GM19099 (cell line): ENCODE data around the gene BRCA2.

Source experiments
- POLR2A ChIP-seq: IDR thresholded peaks from 3 replicates; pipeline ENCODE4 v1.6.1; 2011; ENCODE audit warnings: low read depth; ENCODE audit not compliant: insufficient read length; ENCODE audit errors: extremely low read depth

BRCA2 gene

DNA sequence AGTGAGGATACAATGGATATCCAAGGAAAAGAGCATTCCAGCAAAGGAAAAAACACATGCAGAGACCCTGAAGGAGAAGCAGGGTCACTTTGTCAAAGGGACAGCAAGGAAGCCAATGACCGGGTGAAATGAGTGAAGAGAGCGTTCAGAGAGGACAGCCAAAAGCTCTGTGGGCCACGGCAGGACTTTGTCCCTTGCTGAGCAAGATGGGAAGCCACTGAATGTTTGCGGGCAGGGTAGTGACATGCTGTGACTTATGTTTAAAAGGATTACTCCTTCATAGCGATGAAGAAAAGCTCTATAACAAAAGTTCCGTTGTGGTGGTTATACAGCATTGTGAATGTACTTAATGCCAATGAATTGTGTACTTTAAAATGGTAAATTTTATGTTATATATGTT, 16.6 kb upstream of the BRCA2 start:
- no peak for TF ChIP-seq POLR2A

- TF ChIP-seq POLR2A = no peak
Measured at GRCh38 chr13:32299893-32300292, 15.4 kb upstream of the BRCA2 start.

GRCh38 chr13:32300406-32300805, 14.9 kb upstream of the BRCA2 start:
- no peak for TF ChIP-seq POLR2A

- no peak for TF ChIP-seq POLR2A
Measured at GRCh38 chr13:32300920-32301319, 14.4 kb upstream of the BRCA2 start.

- no peak for TF ChIP-seq POLR2A
Measured at GRCh38 chr13:32302461-32302860, 12.8 kb upstream of the BRCA2 start.

- TF ChIP-seq POLR2A = no peak
Measured at GRCh38 chr13:32305646-32306045, 9.7 kb upstream of the BRCA2 start.

DNA sequence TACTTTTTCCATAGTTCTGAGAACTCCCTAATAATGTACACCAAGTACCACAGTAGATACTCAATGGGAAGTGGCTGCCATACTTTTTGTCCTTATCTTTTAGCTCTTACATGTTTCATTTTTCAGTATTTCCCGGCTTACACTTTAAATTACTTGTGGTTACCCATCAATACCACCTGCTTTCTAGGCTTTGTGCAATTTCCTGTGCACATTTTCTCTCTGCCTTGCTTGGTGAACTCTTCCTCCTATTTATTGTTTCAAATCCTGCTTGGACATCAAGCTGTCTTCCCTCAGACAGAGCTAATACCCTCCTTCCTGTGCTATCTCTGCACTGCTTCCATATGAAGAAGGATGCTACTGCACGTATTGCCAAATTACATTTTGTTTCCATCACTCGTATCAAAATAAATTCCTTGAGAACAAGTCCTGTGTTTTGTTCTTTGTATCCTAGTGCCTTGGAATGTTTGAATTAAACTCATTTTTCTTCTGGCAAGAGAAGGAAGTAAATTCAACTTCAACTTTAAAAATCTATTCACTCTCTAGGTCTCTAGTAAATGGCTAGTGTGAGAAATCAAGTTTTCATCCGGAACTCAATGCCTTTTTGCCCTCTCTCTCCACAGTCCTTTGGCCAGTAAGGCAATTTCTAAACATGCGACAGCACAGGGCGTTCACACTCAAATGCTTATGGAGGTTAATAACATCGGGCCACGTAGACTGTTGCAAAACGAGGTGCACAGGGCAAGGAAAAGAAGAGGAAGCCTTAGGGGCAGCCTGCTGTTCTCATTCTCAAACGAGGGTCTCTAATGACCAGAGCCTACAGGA, 5.8 kb upstream of the BRCA2 start:
- TF ChIP-seq POLR2A = no peak

- no peak for TF ChIP-seq POLR2A
Measured at GRCh38 chr13:32310134-32310706, 5.1 kb upstream of the BRCA2 start.

GRCh38 chr13:32311188-32311897, 4.0 kb upstream of the BRCA2 start:
- TF ChIP-seq POLR2A = no peak

DNA sequence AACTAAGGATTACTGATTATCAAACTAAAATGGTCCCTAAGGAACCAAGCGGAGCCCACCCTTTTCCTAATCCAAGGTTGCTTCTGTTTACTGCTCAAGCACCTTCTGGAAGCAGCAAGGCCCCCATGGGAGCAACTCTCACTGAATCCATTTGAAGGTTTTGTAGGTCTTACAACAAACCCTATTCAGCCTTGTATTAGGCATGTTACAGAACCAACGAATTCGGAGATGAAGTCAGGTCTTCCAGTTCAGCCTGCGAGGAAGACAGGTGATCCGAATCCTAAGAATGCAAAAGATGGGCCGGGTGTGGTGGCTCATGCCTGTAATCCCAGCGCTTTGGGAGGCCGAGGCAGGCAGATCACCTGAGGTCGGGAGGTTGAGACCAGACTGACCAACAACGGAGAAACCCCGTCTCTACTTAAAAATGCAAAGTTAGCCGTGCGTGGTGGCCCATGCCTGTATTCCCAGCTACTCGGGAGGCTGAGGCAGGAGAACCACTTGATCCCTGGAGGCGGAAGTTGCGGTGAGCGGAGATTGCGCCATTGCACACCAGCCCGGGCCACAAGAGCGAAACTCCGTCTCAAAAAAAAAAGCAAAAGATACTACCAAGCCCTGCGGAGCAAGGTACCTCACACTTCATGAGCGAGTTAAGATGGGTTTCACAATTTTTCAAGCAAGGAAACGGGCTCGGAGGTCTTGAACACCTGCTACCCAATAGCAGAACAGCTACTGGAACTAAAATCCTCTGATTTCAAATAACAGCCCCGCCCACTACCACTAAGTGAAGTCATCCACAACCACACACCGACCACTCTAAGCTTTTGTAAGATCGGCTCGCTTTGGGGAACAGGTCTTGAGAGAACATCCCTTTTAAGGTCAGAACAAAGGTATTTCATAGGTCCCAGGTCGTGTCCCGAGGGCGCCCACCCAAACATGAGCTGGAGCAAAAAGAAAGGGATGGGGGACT, 754 bp upstream of the BRCA2 start:
- no peak for TF ChIP-seq POLR2A

- TF ChIP-seq POLR2A = no peak
Measured at GRCh38 chr13:32316028-32316339, 676 bp downstream of the BRCA2 start.

DNA sequence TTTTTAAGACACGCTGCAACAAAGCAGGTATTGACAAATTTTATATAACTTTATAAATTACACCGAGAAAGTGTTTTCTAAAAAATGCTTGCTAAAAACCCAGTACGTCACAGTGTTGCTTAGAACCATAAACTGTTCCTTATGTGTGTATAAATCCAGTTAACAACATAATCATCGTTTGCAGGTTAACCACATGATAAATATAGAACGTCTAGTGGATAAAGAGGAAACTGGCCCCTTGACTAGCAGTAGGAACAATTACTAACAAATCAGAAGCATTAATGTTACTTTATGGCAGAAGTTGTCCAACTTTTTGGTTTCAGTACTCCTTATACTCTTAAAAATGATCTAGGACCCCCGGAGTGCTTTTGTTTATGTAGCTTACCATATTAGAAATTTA, 1.2 kb downstream of the BRCA2 start:
- no peak for TF ChIP-seq POLR2A

DNA sequence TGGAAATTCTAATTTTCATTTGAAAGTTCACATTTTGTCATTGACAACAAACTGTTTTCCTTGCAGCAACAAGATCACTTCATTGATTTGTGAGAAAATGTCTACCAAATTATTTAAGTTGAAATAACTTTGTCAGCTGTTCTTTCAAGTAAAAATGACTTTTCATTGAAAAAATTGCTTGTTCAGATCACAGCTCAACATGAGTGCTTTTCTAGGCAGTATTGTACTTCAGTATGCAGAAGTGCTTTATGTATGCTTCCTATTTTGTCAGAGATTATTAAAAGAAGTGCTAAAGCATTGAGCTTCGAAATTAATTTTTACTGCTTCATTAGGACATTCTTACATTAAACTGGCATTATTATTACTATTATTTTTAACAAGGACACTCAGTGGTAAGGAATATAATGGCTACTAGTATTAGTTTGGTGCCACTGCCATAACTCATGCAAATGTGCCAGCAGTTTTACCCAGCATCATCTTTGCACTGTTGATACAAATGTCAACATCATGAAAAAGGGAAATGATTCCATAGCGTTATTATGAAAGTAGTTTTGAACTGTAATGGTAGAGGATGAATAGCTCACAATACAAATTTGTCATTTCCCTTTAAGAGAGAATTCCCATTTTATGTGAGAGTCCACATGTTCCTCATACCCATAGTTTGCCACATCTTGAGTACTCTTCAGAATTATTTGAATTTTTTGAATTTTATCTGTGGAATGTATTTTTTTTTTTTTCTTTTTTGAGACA, 2.6 kb downstream of the BRCA2 start:
- TF ChIP-seq POLR2A = no peak

DNA sequence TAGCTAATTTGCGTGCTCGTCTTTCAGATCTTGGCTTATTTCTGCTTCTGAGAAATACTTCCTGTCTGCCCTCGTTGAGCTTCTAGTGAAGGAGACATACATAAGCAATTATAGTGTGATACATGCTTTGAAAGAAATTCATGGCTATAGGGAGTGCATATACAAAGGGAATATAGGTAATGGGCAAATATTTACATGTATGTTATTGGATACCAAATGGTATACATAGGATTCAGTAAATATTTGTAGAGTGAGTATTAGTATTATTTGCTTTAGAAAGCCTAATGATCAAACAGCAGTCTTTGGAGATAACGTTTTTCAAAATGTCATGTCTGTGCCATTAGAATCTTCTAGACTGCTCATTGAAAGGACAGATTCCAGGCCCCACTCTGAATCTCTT, 5.2 kb downstream of the BRCA2 start:
- no peak for TF ChIP-seq POLR2A
